Endothelial cell (in vitro differentiated cells): ENCODE data around the gene NELL1. TPM values are rescaled to one million over a fixed set of nuclear protein-coding genes. Genes with fewer than 3 reads are reported as not detected.

Experiments
- DNase-seq: peaks from one replicate; pipeline ENCODE4 v3.0.0; 2021; ENCODE audit warnings: low spot score
- H3K27ac Mint-ChIP-seq: one replicate; pipeline ENCODE4 v1.8.0; 2021; ENCODE audit warnings: mixed read lengths, inconsistent platforms; ENCODE audit not compliant: unreplicated experiment
- H3K27me3 Mint-ChIP-seq: one replicate; pipeline ENCODE4 v1.8.0; 2021; ENCODE audit warnings: mild to moderate bottlenecking, moderate library complexity, mixed read lengths, inconsistent platforms; ENCODE audit not compliant: unreplicated experiment
- H3K36me3 Mint-ChIP-seq: one replicate; pipeline ENCODE4 v1.8.0; 2021; ENCODE audit warnings: mild to moderate bottlenecking, low read depth, mixed read lengths, inconsistent platforms; ENCODE audit not compliant: unreplicated experiment
- H3K4me1 Mint-ChIP-seq: one replicate; pipeline ENCODE4 v1.8.0; 2021; ENCODE audit warnings: mild to moderate bottlenecking, mixed read lengths, inconsistent platforms; ENCODE audit not compliant: unreplicated experiment
- H3K4me3 Mint-ChIP-seq: one replicate; pipeline ENCODE4 v1.8.0; 2021; ENCODE audit warnings: mild to moderate bottlenecking, mixed read lengths, inconsistent platforms; ENCODE audit not compliant: unreplicated experiment
- H3K9me3 Mint-ChIP-seq: one replicate; pipeline ENCODE4 v1.8.0; 2021; ENCODE audit warnings: mixed read lengths, inconsistent platforms; ENCODE audit not compliant: unreplicated experiment
- total RNA-seq: library from RNA; stranded (reverse); fragmentation: NEBNext Ultra II Directional; extraction: Animal tissue kit (Norgen Biotek cat#: 25700); gene quantifications from one replicate; pipeline ENCODE4 v1.2.1, GENCODE V29; 2021; ENCODE audit not compliant: unreplicated experiment
- TF ChIP-seq, protein P1 (sequence below): fragments of 200-600 bp; sonication (generic); IDR thresholded peaks from one replicate; pipeline ENCODE4 v1.5.0; 2021; ENCODE audit warnings: antibody characterized with exemption; ENCODE audit not compliant: unreplicated experiment

Gene NELL1
- total RNA-seq, 1 donor from 2014 or later = 0.26 TPM

DNA sequence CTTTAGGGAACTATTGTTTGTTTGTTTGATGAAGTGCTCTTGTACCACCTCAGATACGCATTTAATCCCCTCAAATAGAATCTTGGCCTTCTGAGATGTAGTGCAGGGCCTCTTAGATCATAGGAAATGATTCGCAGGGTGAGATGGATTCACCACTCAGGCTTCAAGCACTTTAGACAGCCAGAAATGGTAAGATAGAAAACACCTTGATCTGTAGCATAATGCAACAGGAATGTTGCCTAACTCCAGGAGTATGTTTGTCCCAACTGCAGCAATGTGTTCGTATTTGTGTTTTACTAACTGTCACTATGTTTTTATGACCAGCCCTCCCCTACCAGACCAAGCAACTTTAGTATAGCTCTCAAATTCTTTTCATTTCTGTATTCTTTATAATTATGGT lies 761.2 kb downstream of the NELL1 start:
- Mint-ChIP-seq H3K27me3 (no peaks in the 10 kb centered on the region), H3K27ac (no peak overlapping the region), H3K36me3 (no peaks in the 10 kb centered on the region), H3K9me3 (no peaks in the 10 kb centered on the region), H3K4me3 (no peak overlapping the region), H3K4me1 (no peaks in the 10 kb centered on the region)
- DNase-seq = no peak
- TF ChIP-seq, protein P1, sequence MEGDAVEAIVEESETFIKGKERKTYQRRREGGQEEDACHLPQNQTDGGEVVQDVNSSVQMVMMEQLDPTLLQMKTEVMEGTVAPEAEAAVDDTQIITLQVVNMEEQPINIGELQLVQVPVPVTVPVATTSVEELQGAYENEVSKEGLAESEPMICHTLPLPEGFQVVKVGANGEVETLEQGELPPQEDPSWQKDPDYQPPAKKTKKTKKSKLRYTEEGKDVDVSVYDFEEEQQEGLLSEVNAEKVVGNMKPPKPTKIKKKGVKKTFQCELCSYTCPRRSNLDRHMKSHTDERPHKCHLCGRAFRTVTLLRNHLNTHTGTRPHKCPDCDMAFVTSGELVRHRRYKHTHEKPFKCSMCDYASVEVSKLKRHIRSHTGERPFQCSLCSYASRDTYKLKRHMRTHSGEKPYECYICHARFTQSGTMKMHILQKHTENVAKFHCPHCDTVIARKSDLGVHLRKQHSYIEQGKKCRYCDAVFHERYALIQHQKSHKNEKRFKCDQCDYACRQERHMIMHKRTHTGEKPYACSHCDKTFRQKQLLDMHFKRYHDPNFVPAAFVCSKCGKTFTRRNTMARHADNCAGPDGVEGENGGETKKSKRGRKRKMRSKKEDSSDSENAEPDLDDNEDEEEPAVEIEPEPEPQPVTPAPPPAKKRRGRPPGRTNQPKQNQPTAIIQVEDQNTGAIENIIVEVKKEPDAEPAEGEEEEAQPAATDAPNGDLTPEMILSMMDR = no peak

DNA sequence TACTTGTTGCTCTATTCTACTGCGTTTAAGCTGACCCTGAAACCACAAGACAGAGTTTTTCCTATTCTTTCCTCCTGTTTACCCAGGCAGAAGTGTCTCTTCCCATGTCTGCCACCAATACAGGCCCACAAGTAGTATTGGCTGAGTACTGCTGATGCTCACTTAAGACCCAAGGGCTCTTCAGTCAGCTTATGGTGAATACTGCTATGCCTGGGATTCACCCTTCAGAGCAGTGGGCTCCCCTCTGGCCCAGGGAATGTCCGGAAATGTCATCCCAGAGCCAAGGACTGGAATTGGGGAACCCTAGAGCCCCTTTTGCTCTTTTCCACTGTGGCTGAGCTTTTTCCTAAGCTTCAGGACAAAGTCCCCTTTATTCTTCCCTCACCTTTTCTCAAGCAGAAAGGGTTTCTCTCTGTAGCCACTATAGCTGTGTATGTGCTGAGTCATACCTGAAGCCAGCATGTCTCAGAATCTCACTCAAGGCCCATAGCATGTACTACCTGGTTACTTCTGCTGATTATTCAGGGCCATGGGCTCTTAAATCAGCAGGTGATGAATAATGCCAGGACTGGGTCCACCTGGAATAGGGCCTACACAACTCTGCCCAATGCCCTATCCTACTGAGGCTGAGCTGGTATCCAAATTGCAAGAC lies 777.7 kb downstream of the NELL1 start:
- no peak overlapping the region for H3K27ac Mint-ChIP-seq
- no peaks in the 10 kb centered on the region for H3K27me3 Mint-ChIP-seq
- TF ChIP-seq, protein P1 = no peak
- H3K9me3 Mint-ChIP-seq = no peaks in the 10 kb centered on the region
- no peaks in the 10 kb centered on the region for H3K36me3 Mint-ChIP-seq
- no peak for DNase-seq
- H3K4me3 Mint-ChIP-seq = no peak overlapping the region
- no peaks in the 10 kb centered on the region for H3K4me1 Mint-ChIP-seq

DNA sequence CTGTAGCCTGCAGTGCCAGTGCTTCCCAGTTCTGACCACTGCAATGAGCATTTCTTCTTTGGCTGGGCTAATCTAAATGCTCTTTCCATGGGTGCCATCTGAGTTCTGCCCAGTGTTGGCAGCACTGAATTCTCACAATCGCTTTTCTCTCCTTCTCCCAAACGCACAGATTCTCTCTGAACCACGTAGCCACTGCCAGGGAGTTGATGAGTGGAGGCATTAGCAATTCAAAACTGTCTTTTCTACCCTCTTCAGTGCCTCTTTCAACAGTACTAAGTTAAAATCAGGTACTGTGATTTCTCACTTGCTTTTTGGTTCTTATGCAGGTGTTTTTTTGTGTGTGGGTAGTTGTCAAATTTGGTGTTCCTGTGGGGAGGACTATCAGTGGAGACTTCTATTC lies 778.5 kb downstream of the NELL1 start:
- DNase-seq = no peak
- Mint-ChIP-seq H3K27me3 (no peaks in the 10 kb centered on the region), H3K27ac (no peak overlapping the region), H3K36me3 (no peaks in the 10 kb centered on the region), H3K4me1 (no peaks in the 10 kb centered on the region), H3K4me3 (no peak overlapping the region), H3K9me3 (no peaks in the 10 kb centered on the region)
- TF ChIP-seq, protein P1 = no peak

DNA sequence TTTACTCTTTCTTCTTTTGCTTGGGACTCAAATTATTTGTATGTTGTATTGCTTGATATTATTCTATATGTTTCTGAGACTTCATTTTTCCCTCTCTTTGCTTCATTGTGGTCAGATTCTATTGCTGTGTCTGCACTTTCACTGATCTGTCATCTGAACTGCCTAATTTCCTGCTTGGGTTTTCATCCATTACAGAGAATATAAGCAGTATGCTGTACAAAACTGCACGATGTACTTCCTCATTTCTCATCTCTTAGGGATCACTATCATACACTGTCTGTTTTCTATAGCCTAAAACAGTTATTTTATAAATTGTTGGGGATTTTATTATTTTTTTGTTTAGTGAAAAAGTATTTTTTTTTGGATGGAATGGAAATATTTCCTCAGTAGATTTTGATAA lies 786.8 kb downstream of the NELL1 start:
- no peak for DNase-seq
- no peaks in the 10 kb centered on the region for H3K4me1 Mint-ChIP-seq
- no peaks in the 10 kb centered on the region for H3K27me3 Mint-ChIP-seq
- no peak overlapping the region for H3K4me3 Mint-ChIP-seq
- TF ChIP-seq, protein P1 = no peak
- H3K36me3 Mint-ChIP-seq = no peaks in the 10 kb centered on the region
- no peak overlapping the region for H3K27ac Mint-ChIP-seq
- H3K9me3 Mint-ChIP-seq = no peaks in the 10 kb centered on the region

DNA sequence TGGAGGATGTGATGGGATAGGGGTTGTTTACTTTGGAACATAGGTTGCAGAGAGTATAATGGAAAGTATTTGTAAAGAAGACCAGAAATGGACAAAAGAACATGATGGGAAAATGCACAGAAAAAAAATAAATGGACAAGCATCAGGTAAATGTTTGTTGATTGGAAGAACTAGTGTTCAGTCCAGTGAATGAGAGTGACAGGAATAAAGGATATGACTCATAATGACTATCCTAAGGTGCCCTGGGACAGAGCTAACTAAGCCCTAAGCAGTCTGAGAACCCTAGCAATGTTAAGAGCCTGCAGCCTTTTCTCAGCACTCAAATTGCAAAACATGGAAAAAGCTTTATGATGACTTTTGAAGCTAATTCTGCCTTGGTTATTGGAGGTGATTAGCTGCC lies 790.7 kb downstream of the NELL1 start:
- H3K27me3 Mint-ChIP-seq = no peaks in the 10 kb centered on the region
- H3K9me3 Mint-ChIP-seq = no peaks in the 10 kb centered on the region
- DNase-seq = no peak
- no peak overlapping the region for H3K27ac Mint-ChIP-seq
- TF ChIP-seq, protein P1 = no peak
- H3K4me3 Mint-ChIP-seq = no peak overlapping the region
- no peaks in the 10 kb centered on the region for H3K36me3 Mint-ChIP-seq
- no peaks in the 10 kb centered on the region for H3K4me1 Mint-ChIP-seq
